H1 (cell line): ENCODE results near the gene STXBP6. TPM values are rescaled to one million over a fixed set of nuclear protein-coding genes. Genes with fewer than 3 reads are reported as not detected.

Source experiments
- CTCF ChIA-PET: fragments of 300-600 bp; sonication (Branson Sonifier 250); formaldehyde crosslinking; loops from one replicate; lab custom pipeline; 2021; ENCODE audit not compliant: partially characterized antibody; lab: Charles Lee
- POLR2A ChIA-PET: fragments of 300-600 bp; sonication (Branson Sonifier 250); formaldehyde crosslinking; loops from one replicate; lab custom pipeline; 2021; ENCODE audit warnings: inconsistent platforms; ENCODE audit not compliant: partially characterized antibody; lab: Charles Lee
- DNase-seq, 2 experiments: peaks; one replicate each; pipeline versions ENCODE4 v3.0.0 to v3.0.0-alpha.2; 2010 to 2022; ENCODE audit warnings: low spot score in 2 of 2, low read depth in 1 of 2, mixed read lengths in 1 of 2
- FAIRE-seq: peaks from 2 replicates; lab custom pipeline; 2011; peaks lifted over from hg19 to GRCh38; lab: Jason Lieb, UNC
- H2AFZ ChIP-seq: 2 replicates; pipeline ENCODE4 v1.8.1; 2012; ENCODE audit warnings: low read length, inconsistent platforms
- H2AK5ac ChIP-seq: 2 replicates; pipeline ENCODE4 v1.6.1; 2013; ENCODE audit warnings: low read depth, low read length
- H2BK120ac ChIP-seq: replicated peaks from 2 replicates; pipeline ENCODE3; 2013; ENCODE audit warnings: low read depth, low read length, inconsistent platforms
- H2BK12ac ChIP-seq: 2 replicates; pipeline ENCODE4 v1.6.1; 2013; ENCODE audit warnings: low read depth, low read length
- H2BK15ac ChIP-seq: 2 replicates; pipeline ENCODE4 v1.6.1; 2013; ENCODE audit warnings: low read length
- H2BK20ac ChIP-seq: 2 replicates; pipeline ENCODE4 v1.6.1; 2013; ENCODE audit warnings: low read length
- H2BK5ac ChIP-seq: 2 replicates; pipeline ENCODE4 v1.6.1; 2013; ENCODE audit warnings: low read depth, low read length
- H3K14ac ChIP-seq: 2 replicates; pipeline ENCODE4 v1.6.1; 2013; ENCODE audit warnings: inconsistent platforms; ENCODE audit not compliant: insufficient read length
- H3K18ac ChIP-seq: 2 replicates; pipeline ENCODE4 v1.6.1; 2013; ENCODE audit warnings: low read length; ENCODE audit errors: extremely low read depth
- H3K23ac ChIP-seq: 2 replicates; pipeline ENCODE4 v1.6.1; 2013; ENCODE audit warnings: inconsistent platforms; ENCODE audit not compliant: insufficient read length
- H3K23me2 ChIP-seq: 2 replicates; pipeline ENCODE4 v1.6.1; 2013; ENCODE audit warnings: low read depth, low read length
- H3K27ac ChIP-seq: 2 replicates; pipeline ENCODE4 v1.6.1; 2011; ENCODE audit warnings: low read depth, low read length, inconsistent platforms
- H3K27me3 ChIP-seq, 4 experiments: replicated peaks in 1 of 4; 1 replicate in 1 of 4; 2 replicates in 3 of 4; pipeline versions ENCODE4 v1.6.1 to v1.8.1; 2011 to 2013; ENCODE audit warnings: low read length in 3 of 4, mild to moderate bottlenecking in 3 of 4, inconsistent platforms in 2 of 4, mixed read lengths in 2 of 4, moderate library complexity in 1 of 4; ENCODE audit not compliant: control insufficient read depth in 3 of 4, insufficient read depth in 3 of 4; ENCODE audit errors: extremely low read depth in 1 of 4
- H3K36me3 ChIP-seq, 4 experiments: 2 replicates each; pipeline versions ENCODE4 v1.6.1 to v1.8.1; 2011 to 2013; ENCODE audit warnings: mild to moderate bottlenecking in 4 of 4, low read length in 3 of 4, moderate library complexity in 2 of 4, control low read depth in 1 of 4, inconsistent platforms in 1 of 4; ENCODE audit not compliant: insufficient read depth in 4 of 4, control insufficient read depth in 2 of 4
- H3K4ac ChIP-seq: replicated peaks from 2 replicates; pipeline ENCODE3; 2013; ENCODE audit warnings: low read length, low read depth, mixed read lengths, inconsistent platforms; ENCODE audit not compliant: insufficient read length
- H3K4me1 ChIP-seq, 4 experiments: replicated peaks in 1 of 4; 1 replicate in 1 of 4; 2 replicates in 3 of 4; pipeline versions ENCODE4 v1.6.1 to v1.8.1; 2011 to 2013; ENCODE audit warnings: low read length in 3 of 4, inconsistent platforms in 2 of 4, mixed read lengths in 1 of 4; ENCODE audit not compliant: insufficient read depth in 4 of 4, control insufficient read depth in 3 of 4
- H3K4me2 ChIP-seq, 2 experiments: 2 replicates each; pipeline versions ENCODE4 v1.6.1 to v1.8.1; 2011 to 2013; ENCODE audit warnings: low read depth in 2 of 2, low read length in 2 of 2, control low read depth in 1 of 2, inconsistent platforms in 1 of 2, mild to moderate bottlenecking in 1 of 2; ENCODE audit not compliant: insufficient read depth in 1 of 2
- H3K4me3 ChIP-seq, 4 experiments: fragments of 200-600, 300-600 bp in 1 of 4; sonication (generic), shearing (Covaris generic), sonication (Bioruptor Twin) in 1 of 4; 2 replicates each; pipeline versions ENCODE4 v1.5.1 to v1.8.1; 2011 to 2016; ENCODE audit warnings: low read length in 4 of 4, low read depth in 3 of 4, control low read depth in 2 of 4, inconsistent platforms in 2 of 4, mild to moderate bottlenecking in 2 of 4, mixed read lengths in 1 of 4, moderate library complexity in 1 of 4; ENCODE audit not compliant: insufficient read depth in 2 of 4; ENCODE audit errors: extremely low read depth in 1 of 4
- H3K56ac ChIP-seq: replicated peaks from 2 replicates; pipeline ENCODE3; 2013; ENCODE audit warnings: low read depth, mild to moderate bottlenecking, mixed read lengths, low read length, inconsistent platforms; ENCODE audit not compliant: insufficient read length
- H3K79me1 ChIP-seq: 2 replicates; pipeline ENCODE4 v1.6.1; 2013; ENCODE audit warnings: low read depth, low read length, control low read depth
- H3K79me2 ChIP-seq, 2 experiments: 2 replicates each; pipeline versions ENCODE4 v1.6.1 to v1.8.1; 2012 to 2013; ENCODE audit warnings: low read length in 2 of 2, mild to moderate bottlenecking in 2 of 2, inconsistent platforms in 1 of 2; ENCODE audit not compliant: insufficient read depth in 2 of 2, control insufficient read depth in 1 of 2
- H3K9ac ChIP-seq, 4 experiments: replicated peaks in 1 of 4; 1 replicate in 1 of 4; 2 replicates in 3 of 4; pipeline versions ENCODE4 v1.6.1 to v1.8.1; 2011 to 2013; ENCODE audit warnings: low read depth in 3 of 4, low read length in 3 of 4, control low read depth in 2 of 4, mild to moderate bottlenecking in 2 of 4, moderate library complexity in 2 of 4, inconsistent platforms in 1 of 4; ENCODE audit errors: extremely low read depth in 1 of 4
- H3K9me3 ChIP-seq, 2 experiments: 2 replicates each; pipeline versions ENCODE4 v1.6.1 to v1.8.1; 2012 to 2013; ENCODE audit warnings: mild to moderate bottlenecking in 2 of 2, moderate library complexity in 2 of 2, control low read depth in 1 of 2, inconsistent platforms in 1 of 2, low read depth in 1 of 2, low read length in 1 of 2, mixed read lengths in 1 of 2; ENCODE audit not compliant: insufficient read depth in 2 of 2
- H4K20me1 ChIP-seq, 2 experiments: replicated peaks in 1 of 2; 2 replicates each; pipeline versions ENCODE3 to v1.8.1; 2011 to 2013; ENCODE audit warnings: inconsistent platforms in 2 of 2, low read length in 2 of 2, mild to moderate bottlenecking in 1 of 2; ENCODE audit not compliant: insufficient read depth in 2 of 2, control insufficient read depth in 1 of 2
- H4K5ac ChIP-seq: 2 replicates; pipeline ENCODE4 v1.6.1; 2013; ENCODE audit warnings: low read length, low read depth, mixed read lengths, inconsistent platforms; ENCODE audit not compliant: insufficient read length
- H4K8ac ChIP-seq: 2 replicates; pipeline ENCODE4 v1.8.0; 2013; ENCODE audit warnings: mild to moderate bottlenecking, moderate library complexity, low read length, inconsistent platforms; ENCODE audit not compliant: insufficient read depth; ENCODE audit errors: extremely low read depth
- H4K91ac ChIP-seq: replicated peaks from 2 replicates; pipeline ENCODE3; 2013; ENCODE audit warnings: low read length, mixed read lengths, inconsistent platforms; ENCODE audit not compliant: insufficient read length
- PHF8 ChIP-seq: fragments of 200-600 bp; sonication (generic); conservative IDR thresholded peaks from 2 replicates; pipeline ENCODE4 v1.7.1; 2012; ENCODE audit warnings: low read depth, mild to moderate bottlenecking, inconsistent platforms, low read length, moderate library complexity
- RAD21 ChIP-seq, 2 experiments: IDR thresholded peaks in 1 of 2; conservative IDR thresholded peaks in 1 of 2; 2 replicates each; pipeline ENCODE4 v1.6.1; 2011; ENCODE audit warnings: low read depth in 2 of 2, low read length in 2 of 2, improper control_type of control experiment in 1 of 2, inconsistent platforms in 1 of 2, mild to moderate bottlenecking in 1 of 2, moderate library complexity in 1 of 2
- TCF12 ChIP-seq: IDR thresholded peaks from 2 replicates; pipeline ENCODE4 v1.6.1; 2011; ENCODE audit warnings: low read depth, mild to moderate bottlenecking, low read length
- USF2 ChIP-seq: IDR thresholded peaks from 2 replicates; pipeline ENCODE4 v1.6.1; 2011; ENCODE audit warnings: low read length, improper control_type of control experiment
- WGBS, 2 experiments: shearing (Covaris generic) in 1 of 2; methylation state at CpG; one replicate each; pipeline versions ENCODE4 v1.1.6 to v1.1.7; 2013 to 2015; ENCODE audit warnings: low lambda C conversion rate in 2 of 2, mixed read lengths in 2 of 2, inconsistent platforms in 1 of 2, low coverage in 1 of 2, missing lambda C conversion rate in 1 of 2; ENCODE audit not compliant: insufficient replicate concordance in 2 of 2, insufficient coverage in 1 of 2, insufficient read length in 1 of 2; ENCODE audit errors: extremely low coverage in 1 of 2, missing lambda C conversion rate in 1 of 2; 5-methylcytosine and 5-hydroxymethylcytosine counted together
- polyA plus RNA-seq, 7 experiments: library from polyadenylated mRNA; depleted of rRNA in 3 of 7; stranded (reverse) in 5 of 7; unstranded in 2 of 7; fragments of >200 nt in 5 of 7; fragments of 200-250 nt in 2 of 7; gene quantifications; 1 replicate in 5 of 7; 2 replicates in 1 of 7; 4 replicates in 1 of 7; pipeline versions ENCODE4 v1.2.1 to v1.2.3, GENCODE V29; 2011 to 2013; ENCODE audit warnings: missing spikeins in 2 of 7, mixed read lengths in 2 of 7
- total RNA-seq: library from RNA; stranded (reverse); fragmentation: NEBNext Ultra II Directional; extraction: Animal tissue kit (Norgen Biotek cat#: 25700); gene quantifications from 2 replicates; pipeline ENCODE4 v1.2.1, GENCODE V29; 2021

STXBP6 gene
- total and polyA plus RNA-seq, 2 of the 8 experiments (the other 6 are each of a cell fraction or from before 2014, with no cell fraction given) = 9.4 to 18.1 TPM

GRCh38 chr14:24813089-24813815 lies 236.7 kb downstream of the STXBP6 start:
- ChIA-PET POLR2A (no interaction called here), CTCF (interaction anchor here (0.8 to 2.8 kb wide), 8 partner anchors 9 to 424 kb away, joined by 3 to 8 read pairs (median 4); no protein-coding TSS in a partner anchor)
- Histone ChIP-seq H2BK5ac (no peak overlapping the region), H3K14ac (no peak overlapping the region), H3K4me3 (no peak overlapping the region), H2BK15ac (no peak overlapping the region), H2BK12ac (no peak overlapping the region), H3K79me1 (no peaks in the 10 kb centered on the region), H3K79me2 (no peaks in the 10 kb centered on the region), H3K56ac (no peak overlapping the region), H4K91ac (no peak overlapping the region), H3K9me3 (no peaks in the 10 kb centered on the region), H3K4ac (no peak overlapping the region), H3K23ac (no peak overlapping the region), H4K5ac (no peak overlapping the region), H3K9ac (no peak overlapping the region), H4K20me1 (no peaks in the 10 kb centered on the region), H3K27ac (no peak overlapping the region), H2BK120ac (no peak overlapping the region), H3K4me2 (no peak overlapping the region), H3K23me2 (no peaks in the 10 kb centered on the region; the same call in 1 of the 2 replicates), H2AFZ (no peak overlapping the region), H3K36me3 (no peaks in the 10 kb centered on the region; a peak in 1 of 8 replicates), H2AK5ac (no peak overlapping the region), H4K8ac (no peak overlapping the region), H3K4me1 (no peaks in the 10 kb centered on the region), H3K18ac (no peak overlapping the region), H2BK20ac (no peak overlapping the region), H3K27me3 (no peaks in the 10 kb centered on the region)
- no peak for DNase-seq
- FAIRE-seq = no peak
- WGBS, 2 experiments = 78% methylated on average over 6 of the region's 6 CpGs; no CpG with 5 or more reads in 1 of the 2 experiments
- no peak for TF ChIP-seq RAD21 (IDR thresholded peaks at IDR 0.05 in 1 of 2, conservative IDR thresholded peaks at IDR 0.05 in 1 of 2; ENCODE audit: low read depth in 2 of 2, low read length in 2 of 2)
- no peak for TF ChIP-seq USF2
- no peak for TF ChIP-seq TCF12
- TF ChIP-seq PHF8 = no peak
